Stimulated activated CD4-positive, alpha-beta T cell treated with anti-CD3 and anti-CD28 coated beads, TNF-alpha, amount 100 ng/mL, for 48 hours (primary cell): ENCODE measurements around the gene SRGN.

Source experiments
- DNase-seq, 3 donors: peaks; one replicate each; pipeline ENCODE4 v3.0.0-alpha.2; 2020; ENCODE audit warnings: low read depth in 3 of 3

The SRGN gene

GRCh38 chr10:69061305-69062161, 26.4 kb upstream of the SRGN start:
- no peak for DNase-seq

GRCh38 chr10:69062901-69063300, 25.0 kb upstream of the SRGN start:
- DNase-seq = no peak

DNA sequence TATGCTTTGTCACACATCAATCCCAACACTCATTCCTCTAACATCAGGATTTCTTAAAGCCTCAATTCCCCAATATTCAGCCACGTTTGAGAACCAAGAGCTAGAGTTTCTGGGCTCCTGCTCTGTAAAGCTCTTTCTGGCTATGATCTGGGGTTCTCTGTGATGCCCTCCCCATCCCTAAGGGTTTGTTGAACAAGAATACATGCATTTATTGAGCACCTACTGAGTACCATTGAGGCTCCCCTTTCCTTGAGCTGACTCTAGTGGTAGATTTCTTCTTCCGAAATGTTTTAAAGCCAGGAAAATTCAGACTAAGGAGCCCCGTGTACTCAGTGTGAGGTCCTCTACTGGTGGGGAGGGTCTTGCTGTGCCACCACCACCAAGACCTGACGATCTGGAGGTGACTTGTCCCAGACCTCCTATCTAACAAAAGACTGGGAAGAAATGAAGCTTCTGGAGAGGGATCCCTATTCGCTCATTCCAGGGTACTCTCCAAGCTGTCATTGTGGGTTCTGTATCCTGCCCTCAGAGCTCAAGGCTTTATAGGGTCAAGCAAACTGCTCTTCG, 23.1 kb upstream of the SRGN start:
- no peak for DNase-seq

DNA sequence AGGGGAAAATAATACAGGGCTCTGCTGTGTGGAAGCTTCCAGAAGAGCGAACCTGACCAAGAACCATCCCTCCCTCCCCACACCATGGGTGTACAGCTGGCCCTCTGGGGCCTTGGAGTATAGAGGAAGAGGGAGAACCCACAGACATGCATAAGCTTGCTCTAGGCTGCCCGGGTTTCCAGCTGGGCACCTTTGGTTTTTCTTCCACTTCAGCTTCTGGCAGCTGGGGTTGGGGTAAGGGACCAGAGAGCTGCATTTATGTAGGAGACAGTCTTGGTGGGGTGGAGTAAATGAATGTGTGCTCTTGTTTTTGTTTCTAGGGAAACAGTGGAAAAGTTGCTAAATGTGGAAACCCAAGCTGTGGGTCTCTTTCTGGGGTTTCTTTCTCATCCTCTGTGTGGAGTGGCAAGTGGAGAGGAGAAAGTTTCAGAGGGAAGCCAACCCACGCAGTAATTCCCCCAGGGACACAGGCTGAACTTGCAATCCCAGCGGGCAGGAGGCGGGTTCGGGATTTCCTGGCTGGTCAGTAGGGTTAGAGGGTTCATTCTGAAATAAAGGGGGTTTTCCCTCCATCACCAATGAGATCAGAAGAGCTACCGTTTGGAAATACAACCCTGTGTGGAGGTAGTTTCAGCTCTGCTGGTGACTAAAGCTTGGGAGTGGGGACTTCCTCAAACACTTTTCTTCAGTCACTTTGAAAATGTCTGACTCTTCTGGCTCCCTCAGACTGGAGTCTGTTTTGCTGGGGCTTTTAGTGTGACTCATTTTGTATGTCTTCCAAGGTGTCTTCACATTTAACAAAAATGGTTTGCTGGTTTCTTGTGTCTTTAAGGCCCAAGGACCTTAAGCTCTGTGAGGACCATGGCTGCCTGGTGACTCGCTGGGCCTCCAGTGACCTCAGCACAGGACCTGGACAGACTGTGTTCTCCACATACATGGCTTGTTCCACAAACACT, 22.2 kb upstream of the SRGN start:
- DNase-seq = no peak

- no peak for DNase-seq
Measured at GRCh38 chr10:69067189-69067588, 20.7 kb upstream of the SRGN start.

DNA sequence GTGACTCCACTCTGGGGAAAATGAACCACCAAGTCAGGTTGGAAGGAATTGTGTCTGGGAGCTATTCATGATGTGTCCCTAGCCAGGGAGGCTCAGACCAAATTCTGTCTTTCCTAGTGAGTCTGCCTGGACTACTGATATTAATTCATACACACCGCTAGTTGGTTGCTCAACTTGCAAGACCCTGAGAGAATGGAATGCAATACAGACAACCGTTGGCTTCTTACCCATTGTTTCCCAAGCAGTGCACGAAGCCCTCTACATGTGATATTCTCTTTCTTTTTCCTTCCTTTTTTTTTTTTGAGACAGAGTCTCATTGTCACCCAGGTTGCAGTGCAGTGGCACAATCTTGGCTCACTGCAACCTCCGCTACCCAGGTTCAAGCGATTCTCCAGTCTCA, 19.4 kb upstream of the SRGN start:
- no peak for DNase-seq

- no peak for DNase-seq
Measured at GRCh38 chr10:69069090-69070042, 18.5 kb upstream of the SRGN start.

- no peak for DNase-seq
Measured at GRCh38 chr10:69070951-69071350, 17.0 kb upstream of the SRGN start.

- DNase-seq = no peak
Measured at GRCh38 chr10:69071610-69072009, 16.3 kb upstream of the SRGN start.

- no peak for DNase-seq
Measured at GRCh38 chr10:69073026-69073425, 14.9 kb upstream of the SRGN start.

DNA sequence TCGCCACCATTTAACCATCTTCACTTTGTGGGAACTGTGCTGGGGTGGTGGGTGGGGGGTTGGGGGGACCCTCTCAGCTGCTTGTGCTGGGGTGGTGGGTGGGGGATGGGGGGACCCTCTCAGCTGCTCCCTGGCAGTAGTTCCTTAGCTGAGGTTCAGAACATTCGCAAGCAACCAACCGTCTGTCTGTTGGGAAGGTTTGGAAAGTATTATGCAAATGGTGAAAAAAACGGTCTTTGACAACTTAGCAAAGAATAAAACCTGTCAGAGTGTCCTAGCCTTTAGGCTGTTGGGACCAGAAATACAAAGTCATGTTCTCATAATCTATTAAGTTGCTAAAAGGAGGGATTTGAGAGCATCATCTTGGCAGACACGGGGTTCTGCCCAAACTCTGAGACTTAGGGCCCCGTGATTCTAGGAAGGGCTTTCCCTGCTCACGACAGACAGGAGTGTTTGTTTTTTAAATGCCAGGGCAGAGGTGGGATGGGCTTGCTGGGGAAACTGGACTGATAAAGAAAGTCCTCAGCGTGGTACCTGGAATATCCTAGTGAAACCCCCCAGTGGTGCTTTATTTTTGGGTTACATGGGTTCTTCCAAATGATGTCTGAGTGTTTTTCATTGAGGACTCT, 14.1 kb upstream of the SRGN start:
- no peak for DNase-seq

DNA sequence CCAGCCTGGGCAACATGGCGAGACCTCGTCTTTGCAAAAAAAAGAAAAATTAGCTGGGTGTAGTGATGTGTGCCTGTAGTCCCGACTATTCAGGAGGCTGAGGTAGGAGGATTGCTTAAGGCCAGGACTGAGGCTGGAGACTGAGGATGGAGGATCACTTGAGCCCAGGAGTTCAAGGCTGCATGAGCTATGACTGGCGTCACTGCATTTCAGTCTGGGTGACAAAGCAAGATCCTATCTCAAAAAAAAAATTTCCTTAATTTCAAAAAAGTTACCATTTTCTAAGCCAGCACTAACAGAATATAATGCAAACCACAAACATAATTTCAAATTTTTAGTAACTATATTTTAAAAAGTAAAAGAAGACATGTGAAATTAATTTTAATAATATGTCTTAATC, 13.4 kb upstream of the SRGN start:
- no peak for DNase-seq

DNA sequence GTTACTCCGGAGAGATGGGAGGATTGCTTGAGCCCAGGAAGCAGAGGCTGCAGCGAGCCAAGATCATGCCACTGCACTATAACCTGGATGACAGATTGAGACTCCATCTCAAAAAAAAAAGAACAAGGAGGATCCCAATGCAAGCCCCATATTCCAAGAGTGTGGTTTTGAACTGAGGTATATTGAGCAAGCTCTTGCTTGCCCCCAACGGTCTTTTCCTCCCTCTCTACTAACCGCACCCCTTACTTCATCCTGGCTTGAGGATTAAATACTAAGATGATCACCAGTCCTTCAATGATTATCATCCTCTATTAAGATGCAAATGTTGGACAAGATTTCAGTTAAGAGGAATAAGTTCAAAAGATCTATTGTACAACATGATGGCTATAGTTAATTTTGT, 12.5 kb upstream of the SRGN start:
- no peak for DNase-seq

DNA sequence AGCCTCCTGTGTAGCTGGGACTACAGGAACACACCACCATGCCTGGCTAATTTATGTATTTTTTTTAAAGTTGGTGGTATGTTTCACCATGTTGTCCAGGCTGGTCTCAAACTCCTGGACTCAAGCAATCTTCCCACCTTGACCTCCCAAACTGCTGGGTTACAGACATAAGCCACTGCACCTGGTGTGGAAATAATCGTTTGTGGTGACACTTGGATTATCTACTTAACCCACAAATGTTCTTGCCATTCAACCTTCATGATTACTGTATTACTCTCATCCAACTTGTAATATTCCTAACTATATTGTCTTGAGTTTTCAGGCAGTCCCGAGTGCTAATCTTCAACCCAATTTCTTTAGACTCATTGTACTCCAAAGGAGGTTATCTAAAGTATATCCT, 9.6 kb upstream of the SRGN start:
- no peak for DNase-seq

- no peak for DNase-seq
Measured at GRCh38 chr10:69080226-69080625, 7.7 kb upstream of the SRGN start.

- no peak for DNase-seq
Measured at GRCh38 chr10:69086001-69086509, 1.8 kb upstream of the SRGN start.

GRCh38 chr10:69088471-69088769, 517 bp downstream of the SRGN start:
- no peak for DNase-seq

- no peak for DNase-seq
Measured at GRCh38 chr10:69088801-69089501, 1.0 kb downstream of the SRGN start.

DNA sequence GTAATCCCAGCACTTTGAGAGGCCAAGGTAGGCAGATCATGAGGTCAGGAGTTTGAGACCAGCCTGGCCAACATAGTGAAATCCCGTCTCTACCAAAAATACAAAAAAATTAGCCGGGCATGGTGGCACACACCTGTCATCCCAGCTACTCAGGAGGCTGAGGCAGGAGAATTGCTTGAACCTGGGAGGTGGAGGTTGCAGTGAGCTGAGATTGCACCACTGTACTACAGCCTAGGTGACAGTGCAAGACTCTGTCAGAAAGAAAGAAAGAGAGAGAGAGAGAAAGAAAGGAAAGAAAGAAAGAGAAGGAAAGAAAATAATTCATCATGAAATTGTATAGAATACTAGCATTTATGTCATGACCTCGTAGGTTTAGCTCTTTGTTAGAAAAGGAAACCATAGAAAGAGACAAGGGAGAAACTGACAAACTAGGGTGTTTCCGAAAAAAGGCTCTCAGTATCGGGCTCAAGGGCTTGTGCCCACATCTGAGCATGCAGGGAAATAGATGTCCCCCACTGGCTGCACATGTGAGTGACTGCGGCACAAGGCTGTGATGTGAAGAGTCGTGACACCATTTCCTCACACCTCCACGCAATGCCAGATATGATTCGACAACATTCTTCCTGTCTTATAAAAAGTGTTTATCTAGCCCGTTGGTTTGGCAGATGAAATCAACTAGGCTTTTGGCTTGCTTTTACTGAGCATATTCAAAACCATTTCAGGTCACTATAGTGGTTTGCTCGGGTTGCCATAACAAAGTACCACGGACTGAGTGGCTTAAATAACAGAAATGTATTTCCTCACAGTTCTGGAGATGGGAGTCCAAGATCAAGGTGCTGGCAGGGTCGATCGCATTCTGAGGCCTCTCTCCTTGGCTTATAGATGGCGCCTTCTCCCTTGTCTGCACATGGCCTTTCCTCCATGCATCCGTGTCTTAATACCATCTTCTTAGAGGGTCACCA, 2.0 kb downstream of the SRGN start:
- DNase-seq = peak in 2 of 3 donors; percentile 66 to 82
